GM12878 (cell line): Measurements from ENCODE around the gene MTFMT. TPM values are rescaled to one million over a fixed set of nuclear protein-coding genes. Genes with fewer than 3 reads are reported as not detected.

Source experiments
- ATAC-seq: fragments of 200-7000 bp; cut with Tn5 transposase; 3 replicates; pipeline ENCODE4 v1.9.1; 2020; ENCODE audit warnings: mild to moderate bottlenecking, moderate library complexity
- BruUV-seq: library from RNA; stranded (reverse); fragments of 400-500 nt; replicated peaks from 2 replicates; lab custom pipeline; 2021; lab: Mats Ljungman, UMichigan
- CTCF ChIA-PET: fragments of 300-600 bp; sonication (Branson Sonifier 250); formaldehyde crosslinking; extraction: SDS; loops from one replicate; lab custom pipeline; 2021; ENCODE audit warnings: inconsistent platforms; lab: Yijun Ruan, JAX
- POLR2A ChIA-PET: fragments of 350-600 bp; formaldehyde crosslinking; extraction: SDS; loops from one replicate; lab custom pipeline; 2021; ENCODE audit warnings: inconsistent platforms; lab: Charles Lee
- RAD21 ChIA-PET: fragments of 300-600 bp; sonication (Branson Sonifier 250); formaldehyde crosslinking; loops from one replicate; lab custom pipeline; 2023; ENCODE audit warnings: antibody characterized with exemption; ENCODE audit not compliant: unreplicated experiment; lab: Charles Lee
- SMC1A ChIA-PET: fragments of 300-600 bp; sonication (Branson Sonifier 250); formaldehyde crosslinking; loops from one replicate; lab custom pipeline; 2023; ENCODE audit not compliant: unreplicated experiment, uncharacterized antibody; lab: Charles Lee
- DNase-seq: peaks from one replicate; pipeline ENCODE4 v3.0.0-alpha.2; 2011; ENCODE audit warnings: low read depth, low spot score
- FAIRE-seq: peaks from 3 replicates; lab custom pipeline; 2011; peaks lifted over from hg19 to GRCh38; lab: Jason Lieb, UNC
- H2AFZ ChIP-seq: 2 replicates; pipeline ENCODE4 v1.6.0; 2011; ENCODE audit warnings: low read depth, low read length, control low read depth; ENCODE audit not compliant: control insufficient read depth
- H3K27ac ChIP-seq: 2 replicates; pipeline ENCODE4 v1.5.1; 2011; ENCODE audit warnings: control low read depth; ENCODE audit not compliant: control insufficient read depth, insufficient read depth
- H3K27me3 ChIP-seq, 2 experiments: replicated peaks in 1 of 2; 2 replicates each; pipeline versions ENCODE4 v1.6.0 to v1.6.1; 2011; ENCODE audit warnings: low read length in 1 of 2; ENCODE audit not compliant: control insufficient read depth in 2 of 2, insufficient read depth in 2 of 2
- H3K36me3 ChIP-seq, 2 experiments: 2 replicates each; pipeline ENCODE4 v1.5.1; 2011; ENCODE audit warnings: low read length in 1 of 2; ENCODE audit not compliant: control insufficient read depth in 2 of 2, insufficient read depth in 2 of 2
- H3K4me1 ChIP-seq: 2 replicates; pipeline ENCODE4 v1.6.1; 2011; ENCODE audit warnings: mild to moderate bottlenecking, low read length, moderate library complexity, mixed read lengths; ENCODE audit not compliant: control insufficient read depth, insufficient read depth
- H3K4me2 ChIP-seq: 2 replicates; pipeline ENCODE4 v1.6.0; 2011; ENCODE audit warnings: control low read depth; ENCODE audit not compliant: control insufficient read depth, insufficient read depth
- H3K4me3 ChIP-seq: fragments of 200-600 bp; sonication (generic); 2 replicates; pipeline ENCODE4 v1.5.1; 2016
- H3K79me2 ChIP-seq: 2 replicates; pipeline ENCODE4 v1.6.0; 2011; ENCODE audit warnings: low read length; ENCODE audit not compliant: control insufficient read depth, insufficient read depth
- H3K9ac ChIP-seq: 2 replicates; pipeline ENCODE4 v1.8.0; 2011; ENCODE audit warnings: low read length, control low read depth, mixed read lengths; ENCODE audit not compliant: control insufficient read depth, insufficient read depth
- H3K9me3 ChIP-seq: replicated peaks from 3 replicates; pipeline ENCODE4 v1.5.1; 2011; ENCODE audit warnings: mild to moderate bottlenecking, low read length; ENCODE audit not compliant: control insufficient read depth, insufficient read depth
- H4K20me1 ChIP-seq: 2 replicates; pipeline ENCODE4 v1.6.0; 2011; ENCODE audit not compliant: control insufficient read depth, insufficient read depth
- CBFB ChIP-seq: IDR thresholded peaks from 2 replicates; pipeline ENCODE4 v1.6.1; 2016; ENCODE audit warnings: antibody characterized with exemption, low read depth
- FOXK2 ChIP-seq: fragments of 450-650 bp; IDR thresholded peaks from 2 replicates; pipeline ENCODE4 v1.6.1; 2017; ENCODE audit warnings: mild to moderate bottlenecking, moderate library complexity
- KLF5 ChIP-seq: fragments of 450-650 bp; IDR thresholded peaks from 2 replicates; pipeline ENCODE4 v1.6.1; 2014; ENCODE audit warnings: mild to moderate bottlenecking; ENCODE audit not compliant: partially characterized antibody
- NFYB ChIP-seq: IDR thresholded peaks from 2 replicates; pipeline ENCODE4 v1.6.1; 2011; ENCODE audit warnings: low read depth, mild to moderate bottlenecking, low read length, improper control_type of control experiment, moderate library complexity; ENCODE audit not compliant: insufficient read depth
- POU2F2 ChIP-seq: IDR thresholded peaks from 3 replicates; pipeline ENCODE4 v1.6.1; 2011; ENCODE audit warnings: low read depth, mild to moderate bottlenecking, low read length, borderline replicate concordance
- RB1 ChIP-seq: fragments of 450-650 bp; formaldehyde crosslinking; IDR thresholded peaks from 2 replicates; pipeline ENCODE4 v1.6.1; 2017; ENCODE audit warnings: mild to moderate bottlenecking, borderline replicate concordance
- RCOR1 ChIP-seq: conservative IDR thresholded peaks from 2 replicates; pipeline ENCODE4 v1.6.1; 2012; ENCODE audit warnings: low read depth, low read length, improper control_type of control experiment
- ZNF622 ChIP-seq: fragments of 450-650 bp; IDR thresholded peaks from 2 replicates; pipeline ENCODE4 v1.6.1; 2017; ENCODE audit warnings: mild to moderate bottlenecking, inconsistent platforms
- WGBS: methylation state at CpG from one replicate; pipeline ENCODE4 v1.1.6; 2016; ENCODE audit warnings: low lambda C conversion rate; ENCODE audit not compliant: insufficient replicate concordance, insufficient coverage; ENCODE audit errors: missing lambda C conversion rate; 5-methylcytosine and 5-hydroxymethylcytosine counted together
- in situ Hi-C: fragments of 300-500 bp; cut with MboI; formaldehyde crosslinking; loops from 9 replicates; pipeline ENCODE4 v1.14.3; 2018; ENCODE audit warnings: mixed read lengths
- intact Hi-C: fragments of 100-400 bp; cut with micrococcal nuclease; formaldehyde crosslinking; loops from one replicate; pipeline ENCODE4 v1.14.2; 2022; ENCODE audit not compliant: unreplicated experiment
- polyA plus RNA-seq, 11 experiments: library from polyadenylated mRNA; depleted of rRNA in 4 of 11; unstranded in 6 of 11; stranded (reverse) in 5 of 11; fragments of >200 nt; fragmentation: Nextera tagmentation in 4 of 11; fragmentation: Illumina TruSeq in 1 of 11; extraction: Ambion mirVana in 4 of 11; extraction: Trizol in 1 of 11; gene quantifications; 1 replicate in 1 of 11; 2 replicates in 10 of 11; pipeline versions ENCODE4 v1.2.1 to v1.2.3, GENCODE V29; 2011 to 2016; ENCODE audit warnings: inconsistent platforms in 2 of 11, missing spikeins in 2 of 11, low read depth in 1 of 11
- total RNA-seq, 4 experiments: library from RNA; depleted of rRNA in 3 of 4; stranded (reverse); fragments of >200 nt in 3 of 4; fragmentation: Illumina TruSeq in 1 of 4; extraction: Trizol in 1 of 4; gene quantifications; 2 replicates each; pipeline versions ENCODE4 v1.2.1 to v1.2.3, GENCODE V29; 2013 to 2021
- TF ChIP-seq, protein P1 (sequence below): fragments of 450-650 bp; IDR thresholded peaks from 2 replicates; pipeline ENCODE4 v1.6.1; 2017; ENCODE audit warnings: borderline replicate concordance
- TF ChIP-seq, protein P2 (sequence below): fragments of 450-650 bp; IDR thresholded peaks from 2 replicates; pipeline ENCODE4 v1.6.1; 2017; ENCODE audit warnings: low read depth, mild to moderate bottlenecking, moderate library complexity
- TF ChIP-seq, protein P3 (sequence below): IDR thresholded peaks from 2 replicates; pipeline ENCODE4 v1.6.1; 2011; ENCODE audit warnings: borderline replicate concordance, low read depth, mild to moderate bottlenecking, moderate library complexity, mixed read lengths, low read length; ENCODE audit not compliant: insufficient read depth; ENCODE audit errors: extremely low read length

MTFMT gene
- total and polyA plus RNA-seq, 10 of the 15 experiments (the other 5 are each of a cell fraction or from before 2014, with no cell fraction given): 1.7 to 29.8 (median 17.4) TPM

DNA sequence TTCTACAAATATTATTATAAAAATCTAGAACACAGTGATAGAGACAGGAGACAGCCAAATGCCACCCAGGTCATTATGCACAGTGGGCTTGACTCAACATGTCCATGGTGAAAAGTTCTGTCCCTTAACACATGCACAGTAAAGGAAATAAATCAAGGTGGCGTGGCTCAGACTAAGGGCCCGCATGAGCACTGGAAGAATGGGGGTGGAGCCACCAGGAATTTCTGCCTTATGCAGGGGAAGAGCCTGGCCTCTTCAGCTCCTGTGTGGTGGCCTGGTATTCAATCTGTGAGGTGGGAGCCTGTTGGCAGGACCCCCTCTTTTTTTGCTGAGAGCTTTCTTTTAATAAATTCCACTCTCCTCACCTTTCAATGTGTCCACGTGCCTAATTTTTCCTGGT, 22.6 kb downstream of the MTFMT start (continued):
- no peak for TF ChIP-seq FOXK2
- no peak for TF ChIP-seq RB1
- TF ChIP-seq, all 136 proteins: peak for 0

DNA sequence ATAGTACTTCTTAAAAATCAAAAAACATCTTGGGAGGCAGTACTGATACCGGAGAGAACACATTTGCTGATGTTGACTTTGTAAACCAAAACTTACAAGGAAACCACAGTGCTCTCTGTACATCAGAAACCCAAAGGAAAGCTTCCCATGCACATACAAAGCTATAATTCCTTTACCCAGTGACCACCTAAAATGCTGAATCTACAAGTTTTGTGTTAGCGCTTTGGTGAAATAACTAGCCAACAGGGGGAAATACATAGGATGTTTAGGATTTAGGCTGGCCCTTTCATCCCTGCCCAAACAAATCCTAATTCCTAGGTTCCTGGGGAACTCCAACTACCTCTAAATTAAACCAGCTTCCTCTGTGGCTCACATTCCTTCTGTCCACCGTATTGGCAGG, 24.4 kb downstream of the MTFMT start:
- no peak for FAIRE-seq
- intact Hi-C loops: no loop called here
- no peak overlapping the region for H3K4me2 ChIP-seq
- no peak overlapping the region for H3K27ac ChIP-seq
- no peaks in the 10 kb centered on the region for H3K27me3 ChIP-seq
- no TSS peak for BruUV-seq
- TF ChIP-seq, protein P1, sequence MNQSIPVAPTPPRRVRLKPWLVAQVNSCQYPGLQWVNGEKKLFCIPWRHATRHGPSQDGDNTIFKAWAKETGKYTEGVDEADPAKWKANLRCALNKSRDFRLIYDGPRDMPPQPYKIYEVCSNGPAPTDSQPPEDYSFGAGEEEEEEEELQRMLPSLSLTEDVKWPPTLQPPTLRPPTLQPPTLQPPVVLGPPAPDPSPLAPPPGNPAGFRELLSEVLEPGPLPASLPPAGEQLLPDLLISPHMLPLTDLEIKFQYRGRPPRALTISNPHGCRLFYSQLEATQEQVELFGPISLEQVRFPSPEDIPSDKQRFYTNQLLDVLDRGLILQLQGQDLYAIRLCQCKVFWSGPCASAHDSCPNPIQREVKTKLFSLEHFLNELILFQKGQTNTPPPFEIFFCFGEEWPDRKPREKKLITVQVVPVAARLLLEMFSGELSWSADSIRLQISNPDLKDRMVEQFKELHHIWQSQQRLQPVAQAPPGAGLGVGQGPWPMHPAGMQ: no peak
- TF ChIP-seq ZNF622: no peak
- no peak for TF ChIP-seq NFYB
- no peak for TF ChIP-seq RCOR1
- no peak for TF ChIP-seq POU2F2
- no peak for TF ChIP-seq CBFB
- TF ChIP-seq, protein P2, sequence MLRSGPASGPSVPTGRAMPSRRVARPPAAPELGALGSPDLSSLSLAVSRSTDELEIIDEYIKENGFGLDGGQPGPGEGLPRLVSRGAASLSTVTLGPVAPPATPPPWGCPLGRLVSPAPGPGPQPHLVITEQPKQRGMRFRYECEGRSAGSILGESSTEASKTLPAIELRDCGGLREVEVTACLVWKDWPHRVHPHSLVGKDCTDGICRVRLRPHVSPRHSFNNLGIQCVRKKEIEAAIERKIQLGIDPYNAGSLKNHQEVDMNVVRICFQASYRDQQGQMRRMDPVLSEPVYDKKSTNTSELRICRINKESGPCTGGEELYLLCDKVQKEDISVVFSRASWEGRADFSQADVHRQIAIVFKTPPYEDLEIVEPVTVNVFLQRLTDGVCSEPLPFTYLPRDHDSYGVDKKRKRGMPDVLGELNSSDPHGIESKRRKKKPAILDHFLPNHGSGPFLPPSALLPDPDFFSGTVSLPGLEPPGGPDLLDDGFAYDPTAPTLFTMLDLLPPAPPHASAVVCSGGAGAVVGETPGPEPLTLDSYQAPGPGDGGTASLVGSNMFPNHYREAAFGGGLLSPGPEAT: no peak
- TF ChIP-seq KLF5: no peak
- TF ChIP-seq, protein P3, sequence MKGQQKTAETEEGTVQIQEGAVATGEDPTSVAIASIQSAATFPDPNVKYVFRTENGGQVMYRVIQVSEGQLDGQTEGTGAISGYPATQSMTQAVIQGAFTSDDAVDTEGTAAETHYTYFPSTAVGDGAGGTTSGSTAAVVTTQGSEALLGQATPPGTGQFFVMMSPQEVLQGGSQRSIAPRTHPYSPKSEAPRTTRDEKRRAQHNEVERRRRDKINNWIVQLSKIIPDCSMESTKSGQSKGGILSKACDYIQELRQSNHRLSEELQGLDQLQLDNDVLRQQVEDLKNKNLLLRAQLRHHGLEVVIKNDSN: no peak
- no peaks in the 10 kb centered on the region for H3K79me2 ChIP-seq
- ChIA-PET SMC1A (interaction anchor here (1.0 to 1.5 kb wide), 2 partner anchors 10 to 20 kb away, joined by 4 to 5 read pairs; no protein-coding TSS in a partner anchor), POLR2A (interaction anchor here (0.7 kb wide), 1 partner anchor 165 kb away, joined by 4 read pairs; no protein-coding TSS in a partner anchor), RAD21 (no interaction called here), CTCF (interaction anchor here (0.7 to 1.1 kb wide), 2 partner anchors 10 to 352 kb away, joined by 4 read pairs; no protein-coding TSS in a partner anchor)
- H2AFZ ChIP-seq: no peak overlapping the region
- in situ Hi-C loops: no loop called here
- H3K4me3 ChIP-seq: no peak overlapping the region
- H3K4me1 ChIP-seq: no peaks in the 10 kb centered on the region
- H4K20me1 ChIP-seq: no peaks in the 10 kb centered on the region
- no peak overlapping the region for H3K9ac ChIP-seq
- no peak for DNase-seq
- no peaks in the 10 kb centered on the region for H3K9me3 ChIP-seq
- 83% methylated on average over 3 of the region's 3 CpGs for WGBS
- H3K36me3 ChIP-seq: no peaks in the 10 kb centered on the region
- no peak for ATAC-seq
